Mesendoderm (in vitro differentiated cells): ENCODE data around the gene CRADD.
A peak's percentile ranks its signal among the peaks of the same experiment; 100 is the strongest.
"Not testable (repeated sequence)": the region's sequence is repeated elsewhere in the genome, so short reads cannot be mapped to it uniquely, and the experiment has no call there.

ENCODE experiments used
- DNase-seq: peaks from one replicate; pipeline ENCODE4 v3.0.0; 2013
- H2AK5ac ChIP-seq: 2 replicates; pipeline ENCODE4 v1.6.1; 2013; ENCODE audit warnings: low read length, inconsistent platforms
- H2BK120ac ChIP-seq: 2 replicates; pipeline ENCODE4 v1.6.1; 2013; ENCODE audit warnings: low read depth, mild to moderate bottlenecking, low read length, moderate library complexity, mixed read lengths
- H2BK15ac ChIP-seq: replicated peaks from 2 replicates; pipeline ENCODE4 v1.6.1; 2013; ENCODE audit warnings: low read depth, mild to moderate bottlenecking, moderate library complexity
- H2BK5ac ChIP-seq: 2 replicates; pipeline ENCODE4 v1.6.1; 2013; ENCODE audit warnings: low read length, inconsistent platforms
- H3K18ac ChIP-seq: 2 replicates; pipeline ENCODE4 v1.6.1; 2013; ENCODE audit warnings: mild to moderate bottlenecking, low read length, mixed read lengths
- H3K23ac ChIP-seq: one replicate; pipeline ENCODE4 v1.6.1; 2013; ENCODE audit warnings: low read length
- H3K27ac ChIP-seq: 2 replicates; pipeline ENCODE4 v1.5.1; 2013; ENCODE audit warnings: low read depth, mild to moderate bottlenecking, inconsistent platforms, low read length, moderate library complexity
- H3K27me3 ChIP-seq: 2 replicates; pipeline ENCODE4 v1.6.1; 2013; ENCODE audit warnings: low read length, control low read depth, mild to moderate bottlenecking, inconsistent platforms; ENCODE audit not compliant: insufficient read depth, poor library complexity
- H3K36me3 ChIP-seq: 2 replicates; pipeline ENCODE4 v1.6.1; 2013; ENCODE audit warnings: low read length, inconsistent platforms; ENCODE audit not compliant: control insufficient read depth, insufficient read depth
- H3K4ac ChIP-seq: one replicate; pipeline ENCODE4 v1.6.1; 2013; ENCODE audit warnings: low read depth, mild to moderate bottlenecking, low read length, moderate library complexity
- H3K4me1 ChIP-seq: 2 replicates; pipeline ENCODE4 v1.6.1; 2013; ENCODE audit warnings: low read depth, low read length, inconsistent platforms; ENCODE audit not compliant: control insufficient read depth
- H3K4me2 ChIP-seq: 2 replicates; pipeline ENCODE4 v1.6.1; 2013; ENCODE audit warnings: low read length
- H3K4me3 ChIP-seq: 2 replicates; pipeline ENCODE4 v1.5.1; 2013; ENCODE audit warnings: mild to moderate bottlenecking, low read length
- H3K56ac ChIP-seq: one replicate; pipeline ENCODE4 v1.6.1; 2013; ENCODE audit warnings: low read length
- H3K79me1 ChIP-seq: 2 replicates; pipeline ENCODE4 v1.6.1; 2013; ENCODE audit warnings: low read length, inconsistent platforms
- H3K79me2 ChIP-seq: 2 replicates; pipeline ENCODE4 v1.6.1; 2013; ENCODE audit warnings: mild to moderate bottlenecking, low read length; ENCODE audit not compliant: control insufficient read depth, insufficient read depth
- H3K9ac ChIP-seq: 2 replicates; pipeline ENCODE4 v1.6.1; 2013; ENCODE audit warnings: low read length, inconsistent platforms
- H4K5ac ChIP-seq: one replicate; pipeline ENCODE4 v1.6.1; 2013; ENCODE audit warnings: low read length
- H4K8ac ChIP-seq: one replicate; pipeline ENCODE4 v1.6.1; 2013; ENCODE audit warnings: low read depth, mild to moderate bottlenecking, control low read depth, low read length, moderate library complexity
- WGBS: extraction: QIAGEN DNeasy Blood & Tissue Kit; methylation state at CpG from one replicate; pipeline ENCODE4 v1.1.7; 2013; ENCODE audit warnings: low lambda C conversion rate, missing lambda C conversion rate; ENCODE audit not compliant: insufficient coverage; ENCODE audit errors: extremely low coverage; 5-methylcytosine and 5-hydroxymethylcytosine counted together

Gene CRADD

DNA sequence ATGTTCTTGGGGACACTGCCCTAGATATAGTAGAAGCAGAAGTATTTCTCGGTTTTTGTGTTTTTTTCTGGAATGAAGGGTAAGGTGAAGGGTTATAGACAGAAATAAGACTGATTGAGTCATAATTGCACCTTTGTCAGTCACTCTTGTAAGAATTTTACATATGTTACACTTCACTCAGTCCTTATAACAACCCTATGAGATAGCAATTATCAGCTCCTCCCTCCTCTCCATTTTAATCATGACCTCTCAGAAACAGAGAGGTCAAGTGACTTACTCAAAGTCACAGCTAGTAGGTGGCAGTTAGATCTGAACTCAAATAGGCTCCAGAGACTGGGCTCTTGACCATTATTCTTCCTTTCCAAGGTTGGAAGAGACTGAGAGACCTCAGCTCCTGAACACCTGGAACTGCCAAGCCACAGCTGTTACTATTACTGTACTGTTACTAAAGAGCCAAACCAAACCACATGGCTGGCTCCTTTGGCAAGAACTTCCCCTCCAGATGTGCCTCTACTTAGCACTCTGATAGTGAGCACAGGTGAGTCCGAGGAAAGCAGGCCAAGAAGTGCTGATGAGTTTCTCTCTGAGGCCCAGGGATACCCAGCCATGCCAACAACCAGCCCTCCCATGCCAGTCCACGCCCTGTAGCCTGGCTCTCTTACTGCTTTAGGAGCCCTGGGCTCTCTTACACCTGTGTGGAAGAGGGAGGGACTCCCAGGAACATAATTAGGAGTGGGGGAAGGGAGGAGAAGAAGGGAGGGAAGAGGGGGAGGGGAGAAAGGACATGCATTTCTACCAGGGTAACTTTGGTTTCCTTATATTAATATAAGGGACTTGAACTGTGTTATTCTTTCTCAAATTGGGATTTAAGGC lies 121.3 kb downstream of the CRADD start:
- Histone ChIP-seq H3K27me3 (no peaks in the 10 kb centered on the region), H2AK5ac (no peak overlapping the region), H3K4ac (no peak overlapping the region), H2BK15ac (no peak overlapping the region), H3K4me1 (peaks cover 4% of the 10 kb centered on the region), H2BK120ac (no peak overlapping the region), H4K5ac (no peak overlapping the region), H3K18ac (no peak overlapping the region), H2BK5ac (no peak overlapping the region), H3K79me2 (no peaks in the 10 kb centered on the region), H3K23ac (no peak overlapping the region), H3K9ac (no peak overlapping the region), H3K56ac (no peak overlapping the region), H4K8ac (no peak overlapping the region), H3K4me3 (no peak overlapping the region), H3K36me3 (no peaks in the 10 kb centered on the region), H3K27ac (no peak overlapping the region), H3K79me1 (no peaks in the 10 kb centered on the region), H3K4me2 (no peak overlapping the region)
- WGBS: no CpG with 5 or more reads among the region's 3 CpGs
- no peak for DNase-seq

- DNase-seq, H3K79me1 ChIP-seq, H2AK5ac ChIP-seq, H2BK5ac ChIP-seq, H3K4me1 ChIP-seq, H3K56ac ChIP-seq, H3K27me3 ChIP-seq, H3K36me3 ChIP-seq, H4K8ac ChIP-seq, H3K4me3 ChIP-seq, H3K18ac ChIP-seq, H2BK120ac ChIP-seq, H2BK15ac ChIP-seq, H4K5ac ChIP-seq, H3K4me2 ChIP-seq, H3K27ac ChIP-seq, H3K9ac ChIP-seq, H3K23ac ChIP-seq, H3K79me2 ChIP-seq, H3K4ac ChIP-seq: not testable (repeated sequence)
- WGBS: no CpG with 5 or more reads among the region's 2 CpGs
Observed at GRCh38 chr12:93801666-93802065, 124.5 kb downstream of the CRADD start.

- no peaks in the 10 kb centered on the region for H3K79me2 ChIP-seq
- no peak for DNase-seq
- H2AK5ac ChIP-seq: no peak overlapping the region
- no peak overlapping the region for H3K9ac ChIP-seq
- peaks cover 4% of the 10 kb centered on the region for H3K4me1 ChIP-seq
- no peak overlapping the region for H2BK15ac ChIP-seq
- H2BK5ac ChIP-seq: no peak overlapping the region
- no peaks in the 10 kb centered on the region for H3K36me3 ChIP-seq
- H3K79me1 ChIP-seq: no peaks in the 10 kb centered on the region
- no peak overlapping the region for H4K8ac ChIP-seq
- H3K27me3 ChIP-seq: no peaks in the 10 kb centered on the region
- H2BK120ac ChIP-seq: no peak overlapping the region
- H3K4ac ChIP-seq: no peak overlapping the region
- no peak overlapping the region for H3K4me2 ChIP-seq
- H3K56ac ChIP-seq: no peak overlapping the region
- no peak overlapping the region for H3K18ac ChIP-seq
- H3K27ac ChIP-seq: no peak overlapping the region
- no peak overlapping the region for H3K23ac ChIP-seq
- no peak overlapping the region for H4K5ac ChIP-seq
- H3K4me3 ChIP-seq: no peak overlapping the region
- no CpG with 5 or more reads among the region's 2 CpGs for WGBS
Observed at GRCh38 chr12:93802293-93802692, 125.1 kb downstream of the CRADD start.

GRCh38 chr12:93802698-93803423 lies 125.7 kb downstream of the CRADD start:
- no peak overlapping the region for H4K8ac ChIP-seq
- no peak overlapping the region for H3K18ac ChIP-seq
- no peak overlapping the region for H2BK120ac ChIP-seq
- no peak overlapping the region for H2BK15ac ChIP-seq
- H3K79me2 ChIP-seq: no peaks in the 10 kb centered on the region
- H3K4me3 ChIP-seq: no peak overlapping the region
- no peak overlapping the region for H3K4ac ChIP-seq
- H3K27ac ChIP-seq: no peak overlapping the region
- DNase-seq: peak; percentile 47
- no peak overlapping the region for H4K5ac ChIP-seq
- H3K9ac ChIP-seq: no peak overlapping the region
- no peak overlapping the region for H2BK5ac ChIP-seq
- H3K4me1 ChIP-seq: peaks cover 4% of the 10 kb centered on the region
- no peak overlapping the region for H3K56ac ChIP-seq
- H3K36me3 ChIP-seq: no peaks in the 10 kb centered on the region
- no CpG with 5 or more reads among the region's 2 CpGs for WGBS
- no peak overlapping the region for H3K4me2 ChIP-seq
- H3K27me3 ChIP-seq: no peaks in the 10 kb centered on the region
- H2AK5ac ChIP-seq: peak overlapping the region; percentile 29
- H3K23ac ChIP-seq: no peak overlapping the region
- H3K79me1 ChIP-seq: no peaks in the 10 kb centered on the region

DNA sequence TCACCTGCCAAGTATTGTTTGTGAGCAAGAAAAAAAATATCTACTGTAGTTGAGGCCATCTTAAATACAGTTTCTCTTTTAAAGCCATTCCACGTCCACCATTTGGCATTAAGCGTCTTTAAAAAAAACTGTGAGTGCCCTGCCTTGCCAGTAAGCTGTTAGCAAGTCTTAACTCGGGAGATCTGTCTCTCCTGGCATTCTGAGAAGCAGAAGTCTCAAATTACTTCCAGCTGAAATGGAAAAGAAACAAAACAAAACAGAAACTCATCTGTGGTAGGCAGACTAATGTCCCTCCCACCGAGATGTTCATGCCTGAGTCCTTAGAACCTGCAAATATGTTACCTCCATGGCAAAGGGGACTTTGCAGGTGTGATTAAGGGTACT lies 126.2 kb downstream of the CRADD start:
- Histone ChIP-seq H3K79me2 (no peaks in the 10 kb centered on the region), H3K18ac (no peak overlapping the region), H3K4me3 (no peak overlapping the region), H2AK5ac (no peak overlapping the region), H3K23ac (no peak overlapping the region), H2BK15ac (no peak overlapping the region), H3K4me2 (no peak overlapping the region), H4K8ac (no peak overlapping the region), H2BK120ac (no peak overlapping the region), H4K5ac (no peak overlapping the region), H3K9ac (no peak overlapping the region), H3K56ac (no peak overlapping the region), H3K4ac (no peak overlapping the region), H3K36me3 (no peaks in the 10 kb centered on the region), H3K27ac (no peak overlapping the region), H3K27me3 (no peaks in the 10 kb centered on the region), H3K79me1 (no peaks in the 10 kb centered on the region), H2BK5ac (no peak overlapping the region), H3K4me1 (peaks cover 4% of the 10 kb centered on the region)
- DNase-seq: no peak
- WGBS: no CpG with 5 or more reads among the region's 4 CpGs
